IPS-20b (cell line): ENCODE data around the gene AFDN.
"Not testable (repeated sequence)": the region's sequence is repeated elsewhere in the genome, so short reads cannot be mapped to it uniquely, and the experiment has no call there.

Source experiments
- H3K27ac ChIP-seq: one replicate; pipeline ENCODE4 v1.5.1; 2013; ENCODE audit warnings: low read length
- H3K27me3 ChIP-seq: 2 replicates; pipeline ENCODE4 v1.6.1; 2013; ENCODE audit warnings: mild to moderate bottlenecking, low read length, inconsistent platforms; ENCODE audit not compliant: insufficient read depth
- H3K36me3 ChIP-seq: 2 replicates; pipeline ENCODE4 v1.6.1; 2013; ENCODE audit warnings: low read depth, mild to moderate bottlenecking, inconsistent platforms, low read length, moderate library complexity; ENCODE audit not compliant: insufficient read depth
- H3K4me1 ChIP-seq: 2 replicates; pipeline ENCODE4 v1.6.1; 2013; ENCODE audit warnings: mild to moderate bottlenecking, control low read depth, inconsistent platforms, low read length, moderate library complexity; ENCODE audit not compliant: insufficient read depth
- H3K4me3 ChIP-seq: 2 replicates; pipeline ENCODE4 v1.5.1; 2013; ENCODE audit warnings: mild to moderate bottlenecking, low read length, inconsistent platforms
- H3K9ac ChIP-seq: 2 replicates; pipeline ENCODE4 v1.6.1; 2013; ENCODE audit warnings: low read depth, mild to moderate bottlenecking, inconsistent platforms, low read length, moderate library complexity
- H3K9me3 ChIP-seq: 2 replicates; pipeline ENCODE4 v1.6.1; 2013; ENCODE audit warnings: mild to moderate bottlenecking, low read depth, low read length, inconsistent platforms; ENCODE audit not compliant: insufficient read depth

Gene AFDN

GRCh38 chr6:167965592-167966539 lies 139.2 kb downstream of the AFDN start:
- H3K4me1 ChIP-seq = no peaks in the 10 kb centered on the region
- no peaks in the 10 kb centered on the region for H3K27me3 ChIP-seq
- H3K36me3 ChIP-seq = peaks cover 88% of the 10 kb centered on the region
- no peaks in the 10 kb centered on the region for H3K9me3 ChIP-seq
- H3K27ac ChIP-seq = no peak overlapping the region
- H3K4me3 ChIP-seq = no peak overlapping the region
- no peak overlapping the region for H3K9ac ChIP-seq

DNA sequence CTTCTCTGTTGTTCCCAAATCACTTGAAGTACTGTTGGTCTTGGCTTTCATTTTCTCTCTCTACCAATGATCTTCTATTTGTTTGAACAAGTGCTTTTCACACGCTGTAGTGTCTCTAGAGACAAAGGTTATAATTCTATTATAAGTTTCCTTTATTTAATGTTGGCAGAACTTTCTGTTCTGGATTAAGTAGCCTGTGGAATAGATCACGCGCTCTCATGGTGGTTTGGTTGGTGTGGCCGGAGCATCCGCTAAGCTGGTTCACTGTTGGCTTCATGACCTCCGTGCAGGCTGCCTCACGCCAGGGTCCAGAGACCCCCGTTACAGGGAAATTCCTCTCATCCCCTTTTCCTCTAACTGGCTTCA lies 139.8 kb downstream of the AFDN start:
- H3K9me3 ChIP-seq = no peaks in the 10 kb centered on the region
- no peaks in the 10 kb centered on the region for H3K27me3 ChIP-seq
- no peaks in the 10 kb centered on the region for H3K4me1 ChIP-seq
- no peak overlapping the region for H3K27ac ChIP-seq
- no peak overlapping the region for H3K9ac ChIP-seq
- no peak overlapping the region for H3K4me3 ChIP-seq
- peaks cover 94% of the 10 kb centered on the region for H3K36me3 ChIP-seq

GRCh38 chr6:167968091-167968490 lies 141.4 kb downstream of the AFDN start:
- Histone ChIP-seq H3K36me3 (peaks cover 81% of the 10 kb centered on the region), H3K4me3 (no peak overlapping the region), H3K27ac (no peak overlapping the region), H3K4me1 (peaks cover 8% of the 10 kb centered on the region; the same call in 1 of the 2 replicates), H3K9me3 (no peaks in the 10 kb centered on the region), H3K27me3 (no peaks in the 10 kb centered on the region), H3K9ac (no peak overlapping the region)

- Histone ChIP-seq H3K4me1 (peaks cover 14% of the 10 kb centered on the region; the same call in 1 of the 2 replicates), H3K36me3 (peaks cover 59% of the 10 kb centered on the region), H3K9me3 (no peaks in the 10 kb centered on the region), H3K27me3 (no peaks in the 10 kb centered on the region), H3K4me3 (no peak overlapping the region), H3K27ac (no peak overlapping the region), H3K9ac (no peak overlapping the region)
Observed at GRCh38 chr6:167970230-167970629, 143.5 kb downstream of the AFDN start.

- no peaks in the 10 kb centered on the region for H3K27me3 ChIP-seq
- no peak overlapping the region for H3K27ac ChIP-seq
- peaks cover 41% of the 10 kb centered on the region for H3K36me3 ChIP-seq
- H3K4me1 ChIP-seq = peaks cover 14% of the 10 kb centered on the region; the same call in 1 of the 2 replicates
- no peak overlapping the region for H3K4me3 ChIP-seq
- H3K9me3 ChIP-seq = no peaks in the 10 kb centered on the region
- no peak overlapping the region for H3K9ac ChIP-seq
Observed at GRCh38 chr6:167972193-167972592, 145.5 kb downstream of the AFDN start.

DNA sequence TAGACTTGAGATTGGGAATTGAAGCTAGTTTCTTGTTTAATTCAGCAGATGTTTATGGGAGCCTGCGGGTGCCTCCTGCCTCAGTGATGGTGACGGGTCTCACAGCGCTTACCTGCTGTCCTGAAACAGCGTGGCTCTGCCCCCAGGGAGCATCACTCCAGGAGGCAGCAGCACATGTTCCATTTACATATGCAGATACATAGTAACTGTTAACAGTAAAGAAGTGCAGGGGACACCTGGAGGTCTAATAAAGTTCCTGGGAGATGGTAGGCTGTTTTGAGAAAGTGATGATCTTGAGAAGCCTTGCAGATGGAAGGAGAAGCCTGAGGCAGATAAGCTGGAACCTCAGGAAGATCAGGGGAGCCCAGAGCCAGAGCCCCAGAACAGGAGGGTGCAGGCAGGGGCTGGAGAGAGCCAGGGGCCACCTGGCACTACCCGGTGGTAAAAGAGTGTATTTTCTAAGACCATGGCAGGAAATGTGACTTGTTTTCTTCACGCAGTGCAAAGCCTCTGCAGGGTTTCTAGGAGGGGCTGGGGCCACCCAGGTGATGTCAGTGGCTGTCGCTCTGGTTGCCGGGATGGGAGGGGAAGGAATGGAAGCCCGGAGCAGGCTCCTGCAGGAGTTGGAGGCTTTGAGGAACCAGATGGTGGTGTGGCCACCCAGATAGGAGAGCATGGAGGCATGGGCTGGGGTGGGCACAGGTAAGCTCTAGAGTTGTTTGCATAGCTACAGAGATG lies 146.6 kb downstream of the AFDN start:
- H3K36me3 ChIP-seq = peaks cover 32% of the 10 kb centered on the region
- H3K9me3 ChIP-seq = no peaks in the 10 kb centered on the region
- no peak overlapping the region for H3K4me3 ChIP-seq
- H3K27me3 ChIP-seq = no peaks in the 10 kb centered on the region
- H3K27ac ChIP-seq = no peak overlapping the region
- no peak overlapping the region for H3K9ac ChIP-seq
- peaks cover 14% of the 10 kb centered on the region; the same call in 1 of the 2 replicates for H3K4me1 ChIP-seq

DNA sequence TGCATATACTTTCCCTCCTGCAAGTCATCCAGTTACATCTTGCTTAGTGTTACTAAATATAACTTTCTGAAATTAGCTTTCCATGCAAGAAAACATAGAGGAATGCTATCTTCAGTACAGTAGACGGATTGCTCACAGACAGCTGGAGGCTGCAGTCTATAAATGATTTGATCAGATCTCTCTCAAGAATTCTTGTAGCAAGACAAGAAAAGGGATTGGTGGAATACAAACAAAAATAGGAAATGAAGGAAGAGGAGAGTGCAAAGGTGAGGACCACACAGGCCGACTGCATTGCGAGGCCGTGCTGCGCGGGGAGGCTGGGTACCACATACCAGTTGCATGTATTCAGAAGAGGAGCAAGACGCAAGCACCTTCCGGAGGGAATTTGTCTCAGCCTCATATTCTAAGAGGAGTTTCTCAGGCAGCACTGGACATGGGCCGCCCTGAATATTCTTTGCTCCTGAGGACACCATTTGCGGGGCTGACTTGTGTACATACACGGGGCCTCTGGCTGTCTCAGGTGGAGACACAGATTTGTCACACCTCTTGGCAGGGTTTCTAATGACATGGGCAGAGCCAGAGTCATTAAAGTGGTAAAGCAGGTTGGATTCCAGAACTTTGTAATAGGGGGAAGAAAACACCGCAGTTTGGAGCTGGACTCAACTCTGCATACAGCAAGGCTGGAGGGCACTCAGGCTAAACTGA lies 148.1 kb downstream of the AFDN start:
- Histone ChIP-seq H3K27ac (no peak overlapping the region), H3K27me3 (no peaks in the 10 kb centered on the region), H3K9ac (no peak overlapping the region), H3K4me1 (peaks cover 14% of the 10 kb centered on the region; the same call in 1 of the 2 replicates), H3K36me3 (peaks cover 17% of the 10 kb centered on the region), H3K4me3 (no peak overlapping the region), H3K9me3 (no peaks in the 10 kb centered on the region)

DNA sequence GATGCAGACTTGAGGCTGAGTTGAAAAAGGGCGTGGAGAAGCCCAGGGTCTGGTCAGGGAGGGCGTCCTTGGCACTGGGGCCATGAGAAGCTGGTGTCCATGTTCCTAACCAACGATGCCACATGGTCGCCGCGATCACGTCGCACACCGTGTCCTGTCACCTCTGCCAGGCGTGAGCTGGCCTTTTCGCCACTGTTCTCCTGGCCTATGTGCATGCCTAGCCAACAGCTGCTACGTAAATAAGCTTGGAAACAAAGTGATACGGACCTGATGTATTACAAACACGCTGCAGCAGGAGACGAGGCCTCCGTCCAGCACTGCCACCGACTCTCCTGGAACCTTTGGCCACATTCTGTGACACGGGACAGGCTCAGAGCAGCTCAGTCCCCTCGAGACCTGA lies 148.7 kb downstream of the AFDN start:
- no peaks in the 10 kb centered on the region for H3K9me3 ChIP-seq
- no peak overlapping the region for H3K9ac ChIP-seq
- peaks cover 10% of the 10 kb centered on the region for H3K36me3 ChIP-seq
- no peaks in the 10 kb centered on the region for H3K27me3 ChIP-seq
- H3K27ac ChIP-seq = no peak overlapping the region
- H3K4me3 ChIP-seq = no peak overlapping the region
- H3K4me1 ChIP-seq = peaks cover 14% of the 10 kb centered on the region; the same call in 1 of the 2 replicates

- not testable (repeated sequence) for H3K9me3 ChIP-seq, H3K36me3 ChIP-seq
Observed at GRCh38 chr6:167976116-167976657, 149.5 kb downstream of the AFDN start.

GRCh38 chr6:167976708-167977107 lies 150.0 kb downstream of the AFDN start:
- Histone ChIP-seq H3K27ac (no peak overlapping the region), H3K9ac (no peak overlapping the region), H3K4me3 (no peak overlapping the region), H3K27me3 (no peaks in the 10 kb centered on the region), H3K36me3 (no peaks in the 10 kb centered on the region; the same call in 1 of the 2 replicates), H3K9me3 (no peaks in the 10 kb centered on the region), H3K4me1 (peaks cover 14% of the 10 kb centered on the region; the same call in 1 of the 2 replicates)

More at GRCh38 chr6:167976116-167976657, 149.5 kb downstream of the AFDN start:
- not testable (repeated sequence) for H3K4me3 ChIP-seq, H3K27ac ChIP-seq, H3K27me3 ChIP-seq, H3K9ac ChIP-seq
- H3K4me1 ChIP-seq = peaks cover 14% of the 10 kb centered on the region; the same call in 1 of the 2 replicates
